Measurements from ENCODE around the gene DZIP1. TPM values are rescaled to one million over a fixed set of nuclear protein-coding genes. Genes with fewer than 3 reads are reported as not detected.

DZIP1 gene
- total RNA-seq, 1 experiment from 2014 or later: 47.6 TPM

- Histone ChIP-seq H3K27me3 (no peaks in the 10 kb centered on the region), H3K9me3 (replicated peaks) (no peaks in the 10 kb centered on the region), H3K27ac (no peak overlapping the region), H3K36me3 (no peaks in the 10 kb centered on the region), H3K4me3 (no peak overlapping the region), H3K4me1 (no peaks in the 10 kb centered on the region)
- DNase-seq: no peak
Observed at GRCh38 chr13:95656386-95657015, 12.0 kb upstream of the DZIP1 start.

- H3K27ac ChIP-seq: no peak overlapping the region
- no peaks in the 10 kb centered on the region for H3K9me3 ChIP-seq (replicated peaks)
- peak in 1 of 2 experiments; percentile 6 for DNase-seq
- H3K4me1 ChIP-seq: no peaks in the 10 kb centered on the region
- H3K27me3 ChIP-seq: no peaks in the 10 kb centered on the region
- H3K36me3 ChIP-seq: no peaks in the 10 kb centered on the region
- H3K4me3 ChIP-seq: no peak overlapping the region
Observed at GRCh38 chr13:95652821-95653220, 8.3 kb upstream of the DZIP1 start.

GRCh38 chr13:95652244-95652764, 7.8 kb upstream of the DZIP1 start:
- H3K9me3 ChIP-seq (replicated peaks): no peaks in the 10 kb centered on the region
- H3K27me3 ChIP-seq: no peaks in the 10 kb centered on the region
- no peak overlapping the region for H3K4me3 ChIP-seq
- no peaks in the 10 kb centered on the region for H3K4me1 ChIP-seq
- no peak overlapping the region for H3K27ac ChIP-seq
- no peaks in the 10 kb centered on the region for H3K36me3 ChIP-seq
- no peak for DNase-seq

- Histone ChIP-seq H3K4me1 (no peaks in the 10 kb centered on the region), H3K36me3 (no peaks in the 10 kb centered on the region), H3K4me3 (no peak overlapping the region), H3K27ac (no peak overlapping the region), H3K27me3 (no peaks in the 10 kb centered on the region), H3K9me3 (replicated peaks) (no peaks in the 10 kb centered on the region)
- no peak for DNase-seq
Observed at GRCh38 chr13:95650696-95651095, 6.2 kb upstream of the DZIP1 start.

- Histone ChIP-seq H3K27me3 (no peaks in the 10 kb centered on the region), H3K9me3 (replicated peaks) (no peaks in the 10 kb centered on the region), H3K27ac (no peak overlapping the region), H3K36me3 (peaks cover 4% of the 10 kb centered on the region), H3K4me3 (no peak overlapping the region), H3K4me1 (no peaks in the 10 kb centered on the region)
- no peak for DNase-seq
Observed at GRCh38 chr13:95647321-95647720, 2.8 kb upstream of the DZIP1 start.

DNA sequence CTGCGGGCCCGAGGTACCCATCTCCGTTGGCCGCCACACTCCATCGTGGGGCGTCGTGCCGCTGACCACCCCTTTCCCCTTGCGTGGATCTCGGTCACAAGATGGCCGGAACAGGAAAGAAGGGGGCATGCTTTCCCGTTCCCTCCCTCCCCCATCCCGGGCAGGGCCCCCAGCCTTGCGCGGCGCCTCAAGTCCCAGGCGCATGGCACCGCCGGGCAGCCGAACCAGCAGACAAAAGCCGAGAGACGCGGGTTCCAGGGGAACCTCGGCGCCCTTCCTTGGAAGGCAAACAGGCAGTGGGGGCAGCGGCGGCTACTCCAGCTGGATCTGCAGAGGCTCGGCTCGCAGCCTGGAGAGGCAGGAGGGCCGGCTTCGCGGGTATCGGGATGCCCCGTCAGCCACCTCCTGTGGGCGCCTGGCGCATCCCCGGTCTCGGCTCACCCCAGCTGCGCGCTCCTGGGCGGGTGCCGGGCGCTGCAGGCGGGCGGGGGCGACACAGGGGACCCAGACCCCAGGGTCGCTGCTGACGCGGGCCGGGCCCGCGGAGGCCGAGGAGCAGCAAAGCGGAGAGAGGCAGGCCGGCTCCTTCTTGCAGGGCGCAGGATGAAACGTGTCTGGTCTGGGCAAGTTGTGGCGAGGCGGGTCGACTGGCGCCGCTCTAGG, 439 bp downstream of the DZIP1 start:
- H3K36me3 ChIP-seq: peaks cover 28% of the 10 kb centered on the region
- H3K9me3 ChIP-seq (replicated peaks): no peaks in the 10 kb centered on the region
- H3K27ac ChIP-seq: peak overlapping the region; percentile 81
- no peaks in the 10 kb centered on the region for H3K27me3 ChIP-seq
- DNase-seq: peak; percentile 63 to 67
- no peaks in the 10 kb centered on the region for H3K4me1 ChIP-seq
- H3K4me3 ChIP-seq: peak overlapping the region; percentile 95

- Histone ChIP-seq H3K36me3 (peaks cover 33% of the 10 kb centered on the region), H3K9me3 (replicated peaks) (no peaks in the 10 kb centered on the region), H3K27me3 (no peaks in the 10 kb centered on the region), H3K4me3 (peak overlapping the region; percentile 95), H3K27ac (peak overlapping the region; percentile 81), H3K4me1 (no peaks in the 10 kb centered on the region)
- peak; percentile 57 to 71 for DNase-seq
Observed at GRCh38 chr13:95643571-95643935, 953 bp downstream of the DZIP1 start.

GRCh38 chr13:95642999-95643398, 1.5 kb downstream of the DZIP1 start:
- Histone ChIP-seq H3K27ac (peak overlapping the region; percentile 81), H3K4me3 (peak overlapping the region; percentile 95)
- DNase-seq: peak in 1 of 2 experiments; percentile 14

DNA sequence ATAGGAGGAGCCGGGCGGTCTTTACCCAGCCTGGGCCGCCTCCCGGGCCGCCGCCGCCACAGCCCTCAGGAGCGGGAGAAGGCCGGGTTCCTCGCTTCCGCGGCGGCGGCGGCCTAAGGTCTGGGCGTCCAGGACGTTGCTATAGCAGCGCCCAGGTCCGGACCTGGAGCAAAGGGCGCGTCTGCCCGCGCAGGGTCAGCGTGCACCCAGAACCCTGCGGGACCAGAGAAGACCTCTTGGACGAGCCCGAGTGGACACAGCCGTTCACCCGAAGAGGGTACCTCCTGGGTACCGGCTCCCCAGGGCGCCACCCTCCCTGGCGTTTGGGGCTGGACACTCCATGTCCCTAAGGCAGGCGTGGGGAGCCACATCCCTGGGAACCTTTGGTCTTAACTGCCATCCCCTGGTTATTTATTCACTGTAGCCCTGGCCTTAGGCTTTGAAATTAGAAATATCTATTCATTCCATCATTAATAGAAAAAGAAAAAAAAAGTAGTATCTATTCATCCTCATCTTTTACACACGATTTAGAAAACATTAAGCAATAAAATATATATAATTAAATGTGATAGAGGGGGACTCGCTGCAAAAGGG, 2.4 kb downstream of the DZIP1 start:
- H3K4me3 ChIP-seq: no peak overlapping the region; the same call in 1 of the 2 replicates
- H3K9me3 ChIP-seq (replicated peaks): no peaks in the 10 kb centered on the region
- no peaks in the 10 kb centered on the region for H3K4me1 ChIP-seq
- H3K27ac ChIP-seq: no peak overlapping the region
- no peaks in the 10 kb centered on the region for H3K27me3 ChIP-seq
- peaks cover 37% of the 10 kb centered on the region for H3K36me3 ChIP-seq
- DNase-seq: no peak

More at GRCh38 chr13:95642999-95643398, 1.5 kb downstream of the DZIP1 start:
- H3K36me3 ChIP-seq: peaks cover 35% of the 10 kb centered on the region
- no peaks in the 10 kb centered on the region for H3K9me3 ChIP-seq (replicated peaks)
- no peaks in the 10 kb centered on the region for H3K4me1 ChIP-seq
- H3K27me3 ChIP-seq: no peaks in the 10 kb centered on the region

GRCh38 chr13:95641291-95642027, 3.0 kb downstream of the DZIP1 start:
- no peak overlapping the region for H3K4me3 ChIP-seq
- H3K27me3 ChIP-seq: no peaks in the 10 kb centered on the region
- no peak overlapping the region for H3K27ac ChIP-seq
- H3K9me3 ChIP-seq (replicated peaks): no peaks in the 10 kb centered on the region
- no peak for DNase-seq
- H3K4me1 ChIP-seq: no peaks in the 10 kb centered on the region
- H3K36me3 ChIP-seq: peaks cover 43% of the 10 kb centered on the region

DNA sequence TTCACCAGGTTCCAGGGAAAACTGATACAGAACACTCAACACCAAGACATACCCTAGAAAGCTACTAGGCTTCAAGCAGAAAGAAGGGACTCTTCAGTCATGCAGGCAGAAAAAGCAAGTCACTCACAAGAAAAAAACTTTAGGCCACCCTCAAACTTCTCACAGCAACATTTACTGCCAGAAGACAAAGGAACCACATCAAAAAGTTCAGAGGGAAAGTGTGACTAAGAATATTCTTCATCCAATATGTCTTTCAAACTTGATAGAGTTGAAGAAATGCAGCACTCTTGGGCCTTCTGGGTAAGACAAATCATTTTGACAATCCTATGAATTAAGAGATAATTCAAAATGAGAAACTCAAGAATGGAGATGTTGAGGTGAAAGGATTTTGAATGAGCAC, 7.7 kb downstream of the DZIP1 start:
- Histone ChIP-seq H3K27ac (no peak overlapping the region), H3K9me3 (replicated peaks) (no peaks in the 10 kb centered on the region), H3K4me3 (no peak overlapping the region), H3K36me3 (peaks cover 59% of the 10 kb centered on the region), H3K27me3 (no peaks in the 10 kb centered on the region), H3K4me1 (no peaks in the 10 kb centered on the region)
- no peak for DNase-seq

GRCh38 chr13:95630593-95630992, 13.9 kb downstream of the DZIP1 start:
- no peak overlapping the region for H3K27ac ChIP-seq
- no peaks in the 10 kb centered on the region for H3K27me3 ChIP-seq
- no peaks in the 10 kb centered on the region for H3K4me1 ChIP-seq
- no peak overlapping the region for H3K4me3 ChIP-seq
- DNase-seq: no peak
- H3K9me3 ChIP-seq (replicated peaks): no peaks in the 10 kb centered on the region
- peaks cover 79% of the 10 kb centered on the region for H3K36me3 ChIP-seq

- no peak overlapping the region for H3K27ac ChIP-seq
- H3K4me1 ChIP-seq: no peaks in the 10 kb centered on the region
- no peaks in the 10 kb centered on the region for H3K27me3 ChIP-seq
- no peaks in the 10 kb centered on the region for H3K9me3 ChIP-seq (replicated peaks)
- H3K36me3 ChIP-seq: peaks cover 77% of the 10 kb centered on the region
- DNase-seq: no peak
- H3K4me3 ChIP-seq: no peak overlapping the region
Observed at GRCh38 chr13:95629071-95629470, 15.4 kb downstream of the DZIP1 start.

- no peak for DNase-seq
- no peak overlapping the region for H3K4me3 ChIP-seq
- H3K36me3 ChIP-seq: peaks cover 82% of the 10 kb centered on the region
- no peak overlapping the region for H3K27ac ChIP-seq
- no peaks in the 10 kb centered on the region for H3K4me1 ChIP-seq
- no peaks in the 10 kb centered on the region for H3K9me3 ChIP-seq (replicated peaks)
- no peaks in the 10 kb centered on the region for H3K27me3 ChIP-seq
Observed at GRCh38 chr13:95628488-95628887, 16.0 kb downstream of the DZIP1 start.

DNA sequence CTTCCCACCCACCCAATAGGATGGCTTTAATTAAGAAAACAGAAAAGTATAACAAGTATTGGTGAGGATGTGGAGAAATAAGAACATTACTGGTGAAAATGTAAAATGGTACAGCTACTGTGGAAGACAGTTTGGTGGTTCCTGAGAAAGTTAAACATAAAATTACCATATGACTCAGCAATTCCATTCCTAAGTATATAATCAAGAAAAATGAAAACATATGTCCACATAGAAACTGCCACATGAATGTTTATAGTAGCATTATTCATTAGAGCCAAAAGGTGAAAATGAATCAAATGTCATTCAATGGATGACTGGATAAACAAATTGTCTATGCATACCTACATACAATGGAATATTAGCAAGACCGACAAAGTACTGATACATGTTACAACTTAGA, 16.9 kb downstream of the DZIP1 start:
- Histone ChIP-seq H3K4me3 (no peak overlapping the region), H3K27me3 (no peaks in the 10 kb centered on the region), H3K4me1 (no peaks in the 10 kb centered on the region), H3K9me3 (replicated peaks) (no peaks in the 10 kb centered on the region), H3K36me3 (peaks cover 84% of the 10 kb centered on the region), H3K27ac (no peak overlapping the region)
- DNase-seq: no peak
